Hepatocyte (in vitro differentiated cells): ENCODE results near the gene FAM53B. TPM values are rescaled to one million over a fixed set of nuclear protein-coding genes. Genes with fewer than 3 reads are reported as not detected.

Experiments
- DNase-seq: peaks from one replicate; pipeline ENCODE4 v3.0.0-alpha.2; 2016; ENCODE audit warnings: low spot score
- H2AFZ ChIP-seq: fragments of 200-600 bp; sonication (generic); 2 replicates; pipeline ENCODE4 v1.6.0; 2016; ENCODE audit warnings: antibody characterized with exemption, mild to moderate bottlenecking
- H3K27ac ChIP-seq: fragments of 200-600 bp; sonication (generic); 2 replicates; pipeline ENCODE4 v1.5.1; 2016; ENCODE audit warnings: mild to moderate bottlenecking
- H3K27me3 ChIP-seq: fragments of 200-600 bp; sonication (generic); 2 replicates; pipeline ENCODE4 v1.6.1; 2016
- H3K36me3 ChIP-seq: fragments of 200-600 bp; sonication (generic); replicated peaks from 2 replicates; pipeline ENCODE4 v1.5.1; 2016; ENCODE audit warnings: low read depth; ENCODE audit not compliant: insufficient read depth
- H3K4me1 ChIP-seq: fragments of 200-600 bp; sonication (generic); 2 replicates; pipeline ENCODE4 v1.5.1; 2016; ENCODE audit warnings: mild to moderate bottlenecking, moderate library complexity; ENCODE audit not compliant: insufficient read depth
- H3K4me2 ChIP-seq: fragments of 200-600 bp; sonication (generic); 2 replicates; pipeline ENCODE4 v1.6.0; 2016
- H3K4me3 ChIP-seq: fragments of 200-600 bp; sonication (generic); 2 replicates; pipeline ENCODE4 v1.5.1; 2016; ENCODE audit warnings: mild to moderate bottlenecking
- H3K79me2 ChIP-seq: fragments of 200-600 bp; sonication (generic); 2 replicates; pipeline ENCODE4 v1.6.0; 2017; ENCODE audit warnings: mild to moderate bottlenecking
- H3K9me2 ChIP-seq: fragments of 200-600 bp; sonication (generic); replicated peaks from 2 replicates; pipeline ENCODE4 v1.6.0; 2017; ENCODE audit warnings: mild to moderate bottlenecking; ENCODE audit not compliant: insufficient read depth
- H3K9me3 ChIP-seq: fragments of 200-600 bp; sonication (generic); 2 replicates; pipeline ENCODE4 v1.5.1; 2016; ENCODE audit warnings: low read depth, mild to moderate bottlenecking
- H4K20me1 ChIP-seq: fragments of 200-600 bp; sonication (generic); 2 replicates; pipeline ENCODE4 v1.6.0; 2016; ENCODE audit warnings: mild to moderate bottlenecking; ENCODE audit not compliant: insufficient read depth, poor library complexity, severe bottlenecking
- EZH2 ChIP-seq: fragments of 200-600 bp; sonication (generic); IDR thresholded peaks from 2 replicates; pipeline ENCODE4 v1.6.1; 2016; ENCODE audit warnings: antibody characterized with exemption, mild to moderate bottlenecking, borderline replicate concordance
- EZH2phosphoT487 ChIP-seq: fragments of 200-600 bp; sonication (generic); IDR thresholded peaks from one replicate; pipeline ENCODE4 v1.6.1; 2018; ENCODE audit warnings: antibody characterized with exemption, mild to moderate bottlenecking, low read depth, moderate library complexity; ENCODE audit not compliant: unreplicated experiment, severe bottlenecking
- WGBS: methylation state at CpG from one replicate; pipeline ENCODE4 v1.1.6; 2016; ENCODE audit warnings: low lambda C conversion rate; ENCODE audit errors: missing lambda C conversion rate; 5-methylcytosine and 5-hydroxymethylcytosine counted together
- polyA plus RNA-seq: library from polyadenylated mRNA; unstranded; fragments of >200 nt; fragmentation: Nextera tagmentation; extraction: Ambion mirVana; gene quantifications from 2 replicates; pipeline ENCODE4 v1.2.1, GENCODE V29; 2016
- total RNA-seq: library from RNA; depleted of rRNA; stranded (reverse); fragments of >200 nt; gene quantifications from 2 replicates; pipeline ENCODE4 v1.2.3, GENCODE V29; 2014
- TF ChIP-seq, protein P1 (sequence below): fragments of 200-600 bp; sonication (generic); IDR thresholded peaks from 2 replicates; pipeline ENCODE4 v1.5.1; 2016; ENCODE audit warnings: antibody characterized with exemption, mild to moderate bottlenecking; ENCODE audit not compliant: poor library complexity

Gene FAM53B
- total and polyA plus RNA-seq, 2 experiments from 2014 or later, result 10.3 to 23.6 TPM

DNA sequence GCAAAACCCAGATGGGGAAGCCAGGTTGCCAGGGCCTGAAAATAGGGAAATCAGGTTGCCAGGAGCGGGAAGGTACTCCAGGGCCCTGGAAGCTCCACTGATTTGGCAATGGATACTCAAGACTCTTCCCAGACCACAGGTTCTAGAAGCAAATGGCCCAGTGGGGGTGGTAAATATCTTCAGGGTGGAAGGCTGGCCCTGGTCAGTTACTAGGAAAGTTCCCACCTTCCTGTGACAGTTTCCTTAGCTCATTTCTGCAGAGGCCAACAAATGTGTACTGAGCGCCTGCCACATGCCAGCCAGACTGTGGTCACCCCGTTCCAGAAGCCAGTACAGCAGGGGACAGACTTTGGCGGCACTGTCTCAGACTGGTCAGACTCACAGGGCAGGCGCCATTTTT, 113.6 kb downstream of the FAM53B start:
- H4K20me1 ChIP-seq, result peaks cover 6% of the 10 kb centered on the region
- no peaks in the 10 kb centered on the region for H3K27me3 ChIP-seq
- TF ChIP-seq, protein P1, sequence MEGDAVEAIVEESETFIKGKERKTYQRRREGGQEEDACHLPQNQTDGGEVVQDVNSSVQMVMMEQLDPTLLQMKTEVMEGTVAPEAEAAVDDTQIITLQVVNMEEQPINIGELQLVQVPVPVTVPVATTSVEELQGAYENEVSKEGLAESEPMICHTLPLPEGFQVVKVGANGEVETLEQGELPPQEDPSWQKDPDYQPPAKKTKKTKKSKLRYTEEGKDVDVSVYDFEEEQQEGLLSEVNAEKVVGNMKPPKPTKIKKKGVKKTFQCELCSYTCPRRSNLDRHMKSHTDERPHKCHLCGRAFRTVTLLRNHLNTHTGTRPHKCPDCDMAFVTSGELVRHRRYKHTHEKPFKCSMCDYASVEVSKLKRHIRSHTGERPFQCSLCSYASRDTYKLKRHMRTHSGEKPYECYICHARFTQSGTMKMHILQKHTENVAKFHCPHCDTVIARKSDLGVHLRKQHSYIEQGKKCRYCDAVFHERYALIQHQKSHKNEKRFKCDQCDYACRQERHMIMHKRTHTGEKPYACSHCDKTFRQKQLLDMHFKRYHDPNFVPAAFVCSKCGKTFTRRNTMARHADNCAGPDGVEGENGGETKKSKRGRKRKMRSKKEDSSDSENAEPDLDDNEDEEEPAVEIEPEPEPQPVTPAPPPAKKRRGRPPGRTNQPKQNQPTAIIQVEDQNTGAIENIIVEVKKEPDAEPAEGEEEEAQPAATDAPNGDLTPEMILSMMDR, result no peak
- TF ChIP-seq EZH2 (no peak), EZH2phosphoT487 (no peak)
- H3K79me2 ChIP-seq, result peaks cover 25% of the 10 kb centered on the region
- no peak overlapping the region for H3K4me3 ChIP-seq
- 99% methylated on average over 5 of the region's 5 CpGs for WGBS
- no peak overlapping the region for H3K4me2 ChIP-seq
- H3K4me1 ChIP-seq, result peaks cover 12% of the 10 kb centered on the region
- no peaks in the 10 kb centered on the region for H3K36me3 ChIP-seq
- no peak for DNase-seq
- no peaks in the 10 kb centered on the region for H3K9me2 ChIP-seq
- no peaks in the 10 kb centered on the region for H3K9me3 ChIP-seq
- H3K27ac ChIP-seq, result no peak overlapping the region
- no peak overlapping the region for H2AFZ ChIP-seq

DNA sequence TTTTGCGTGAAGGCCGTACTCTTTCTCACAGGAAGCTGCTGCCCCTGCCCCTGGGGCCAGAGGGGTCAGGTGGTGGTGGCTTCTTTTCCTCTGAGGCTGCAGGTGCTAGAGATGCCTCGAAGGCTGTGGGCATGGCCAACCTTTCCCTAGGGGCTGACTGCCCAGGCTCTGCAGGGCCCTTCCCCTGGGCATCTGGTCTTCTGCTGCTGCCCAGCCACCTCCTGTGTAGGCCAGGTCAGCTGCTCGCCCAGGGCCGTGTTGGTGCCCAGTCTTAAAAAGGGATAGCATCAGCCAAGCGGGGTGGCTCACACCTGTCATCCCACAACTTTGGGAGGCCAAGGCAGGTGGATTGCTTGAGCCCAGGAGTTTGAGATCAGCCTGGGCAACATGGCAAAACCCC, 114.3 kb downstream of the FAM53B start:
- TF ChIP-seq EZH2phosphoT487 (no peak), EZH2 (no peak)
- TF ChIP-seq, protein P1, result no peak
- Histone ChIP-seq H3K9me2 (no peaks in the 10 kb centered on the region), H2AFZ (no peak overlapping the region), H3K4me3 (no peak overlapping the region), H3K4me2 (no peak overlapping the region), H3K27ac (no peak overlapping the region), H3K27me3 (no peaks in the 10 kb centered on the region), H3K4me1 (peaks cover 12% of the 10 kb centered on the region), H3K36me3 (no peaks in the 10 kb centered on the region), H3K9me3 (no peaks in the 10 kb centered on the region), H4K20me1 (peaks cover 6% of the 10 kb centered on the region), H3K79me2 (peaks cover 25% of the 10 kb centered on the region)
- DNase-seq, result no peak
- WGBS, result 98% methylated on average over 6 of the region's 6 CpGs

DNA sequence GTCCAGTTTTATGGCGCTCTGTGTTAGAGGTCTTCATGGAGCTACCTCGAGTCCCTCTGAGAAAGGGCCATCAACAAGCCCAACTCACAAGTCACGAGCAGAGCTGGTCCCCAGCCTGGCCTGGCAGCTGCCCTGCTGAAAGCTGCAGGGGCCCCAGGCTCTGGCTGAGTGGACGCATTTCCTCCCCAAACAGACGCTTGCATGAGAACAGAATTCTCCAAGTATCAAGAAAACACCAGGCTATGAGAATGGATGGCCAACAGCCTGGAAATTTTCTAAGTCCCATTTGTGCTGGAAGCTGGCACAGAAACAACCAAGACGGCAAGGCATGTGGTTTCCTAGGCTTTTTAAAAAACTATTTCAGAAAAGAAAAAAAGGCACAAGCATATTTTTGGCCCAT, 114.8 kb downstream of the FAM53B start:
- H3K79me2 ChIP-seq, result peaks cover 25% of the 10 kb centered on the region
- no peak for DNase-seq
- no peaks in the 10 kb centered on the region for H3K9me3 ChIP-seq
- H3K4me2 ChIP-seq, result no peak overlapping the region
- 93% methylated on average over 6 of the region's 6 CpGs for WGBS
- H3K27me3 ChIP-seq, result no peaks in the 10 kb centered on the region
- H3K27ac ChIP-seq, result no peak overlapping the region
- H3K4me1 ChIP-seq, result peaks cover 12% of the 10 kb centered on the region
- no peaks in the 10 kb centered on the region for H3K9me2 ChIP-seq
- H3K36me3 ChIP-seq, result no peaks in the 10 kb centered on the region
- H3K4me3 ChIP-seq, result no peak overlapping the region
- no peak overlapping the region for H2AFZ ChIP-seq
- TF ChIP-seq EZH2phosphoT487 (no peak), EZH2 (no peak)
- TF ChIP-seq, protein P1, result no peak
- H4K20me1 ChIP-seq, result peaks cover 6% of the 10 kb centered on the region

DNA sequence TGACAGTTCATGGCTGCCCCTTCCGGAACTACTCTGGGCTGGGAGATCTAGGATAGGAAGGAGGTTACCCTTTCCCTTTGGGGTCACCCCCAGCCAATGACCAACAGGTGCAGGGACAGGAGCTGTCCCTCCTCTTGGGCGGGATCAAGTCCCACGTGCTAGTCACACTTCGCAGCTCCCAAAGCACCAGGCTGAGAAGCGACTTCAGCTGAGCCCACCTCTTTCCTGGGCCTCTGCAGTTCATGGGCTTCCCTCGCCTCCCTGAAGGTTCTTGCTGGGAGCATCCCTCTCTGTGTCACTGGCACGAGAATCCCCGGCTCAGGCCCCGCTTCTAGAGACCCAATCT, 115.5 kb downstream of the FAM53B start:
- H3K4me1 ChIP-seq, result peaks cover 12% of the 10 kb centered on the region
- no peak overlapping the region for H3K4me2 ChIP-seq
- no peak overlapping the region for H3K4me3 ChIP-seq
- peaks cover 18% of the 10 kb centered on the region for H3K79me2 ChIP-seq
- WGBS, result 93% methylated on average over 9 of the region's 9 CpGs
- no peak for DNase-seq
- H3K36me3 ChIP-seq, result no peaks in the 10 kb centered on the region
- TF ChIP-seq, protein P1, result no peak
- TF ChIP-seq EZH2 (no peak), EZH2phosphoT487 (no peak)
- H2AFZ ChIP-seq, result no peak overlapping the region
- peaks cover 6% of the 10 kb centered on the region for H4K20me1 ChIP-seq
- no peaks in the 10 kb centered on the region for H3K27me3 ChIP-seq
- H3K27ac ChIP-seq, result no peak overlapping the region
- no peaks in the 10 kb centered on the region for H3K9me3 ChIP-seq
- H3K9me2 ChIP-seq, result no peaks in the 10 kb centered on the region
